ENCODE results near the gene SMDT1. TPM values are rescaled to one million over a fixed set of nuclear protein-coding genes. Genes with fewer than 3 reads are reported as not detected.

Gene SMDT1
- total and polyA plus RNA-seq, 2 experiments from 2014 or later = 4.9 to 97.9 TPM

DNA sequence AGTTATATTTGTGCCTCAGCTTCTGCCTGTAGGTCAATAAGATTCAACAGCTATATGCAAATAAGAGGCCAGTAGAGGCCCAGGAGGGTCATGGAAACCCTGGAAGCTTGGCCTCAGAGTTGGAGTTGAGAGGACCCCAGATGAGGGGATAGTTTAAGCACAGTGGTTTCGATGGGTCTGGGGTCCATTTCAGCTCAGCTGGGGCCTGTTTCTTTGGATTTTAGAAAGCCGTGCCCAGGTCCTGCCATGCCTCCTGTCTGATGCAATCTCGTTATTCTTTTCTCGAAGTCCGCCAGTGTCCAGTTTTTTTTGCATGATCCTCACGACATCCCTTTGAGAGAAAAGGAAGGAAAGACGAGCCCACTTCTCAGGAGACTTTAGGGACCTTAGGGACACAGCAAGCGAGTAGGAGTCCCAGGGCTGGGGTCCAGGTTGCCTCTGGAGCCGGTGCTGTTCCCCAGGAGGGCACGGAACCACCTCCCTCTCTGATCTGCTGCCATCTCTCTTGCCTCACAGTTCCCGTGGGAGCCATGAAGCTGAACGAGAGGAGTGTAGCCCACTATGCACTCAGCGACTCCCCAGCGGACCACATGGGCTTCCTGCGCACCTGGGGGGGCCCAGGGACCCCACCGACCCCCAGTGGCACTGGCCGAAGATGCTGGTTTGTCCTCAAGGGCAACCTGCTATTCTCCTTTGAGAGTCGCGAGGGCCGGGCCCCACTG, 2.6 kb upstream of the SMDT1 start:
- peaks cover 7% of the 10 kb centered on the region for H3F3A ChIP-seq (replicated peaks; ENCODE audit: low read depth)
- peaks cover 3% of the 10 kb centered on the region for H3K36me3 Mint-ChIP-seq (ENCODE audit: low read depth)
- H3K79me2 ChIP-seq (replicated peaks; ENCODE audit: insufficient read depth) = peaks cover 7% of the 10 kb centered on the region; the same call in 1 of the 2 replicates
- no peaks in the 10 kb centered on the region for H4K20me1 ChIP-seq (replicated peaks; ENCODE audit: insufficient read depth)
- no peak overlapping the region for H3K4me2 ChIP-seq
- no peak overlapping the region; the same call in 2 of the 3 replicates for H3K4me3 Mint-ChIP-seq
- no peaks in the 10 kb centered on the region for H3K9me2 ChIP-seq (ENCODE audit: insufficient read depth)
- H3K27me3 Mint-ChIP-seq (ENCODE audit: insufficient read depth, low read depth, poor library complexity) = peaks cover 15% of the 10 kb centered on the region
- H3K27ac Mint-ChIP-seq = no peak overlapping the region
- H2AFZ ChIP-seq = no peak overlapping the region
- DNase-seq (ENCODE audit: low spot score) (no peak), ATAC-seq (no peak)
- TF ChIP-seq, protein P1, sequence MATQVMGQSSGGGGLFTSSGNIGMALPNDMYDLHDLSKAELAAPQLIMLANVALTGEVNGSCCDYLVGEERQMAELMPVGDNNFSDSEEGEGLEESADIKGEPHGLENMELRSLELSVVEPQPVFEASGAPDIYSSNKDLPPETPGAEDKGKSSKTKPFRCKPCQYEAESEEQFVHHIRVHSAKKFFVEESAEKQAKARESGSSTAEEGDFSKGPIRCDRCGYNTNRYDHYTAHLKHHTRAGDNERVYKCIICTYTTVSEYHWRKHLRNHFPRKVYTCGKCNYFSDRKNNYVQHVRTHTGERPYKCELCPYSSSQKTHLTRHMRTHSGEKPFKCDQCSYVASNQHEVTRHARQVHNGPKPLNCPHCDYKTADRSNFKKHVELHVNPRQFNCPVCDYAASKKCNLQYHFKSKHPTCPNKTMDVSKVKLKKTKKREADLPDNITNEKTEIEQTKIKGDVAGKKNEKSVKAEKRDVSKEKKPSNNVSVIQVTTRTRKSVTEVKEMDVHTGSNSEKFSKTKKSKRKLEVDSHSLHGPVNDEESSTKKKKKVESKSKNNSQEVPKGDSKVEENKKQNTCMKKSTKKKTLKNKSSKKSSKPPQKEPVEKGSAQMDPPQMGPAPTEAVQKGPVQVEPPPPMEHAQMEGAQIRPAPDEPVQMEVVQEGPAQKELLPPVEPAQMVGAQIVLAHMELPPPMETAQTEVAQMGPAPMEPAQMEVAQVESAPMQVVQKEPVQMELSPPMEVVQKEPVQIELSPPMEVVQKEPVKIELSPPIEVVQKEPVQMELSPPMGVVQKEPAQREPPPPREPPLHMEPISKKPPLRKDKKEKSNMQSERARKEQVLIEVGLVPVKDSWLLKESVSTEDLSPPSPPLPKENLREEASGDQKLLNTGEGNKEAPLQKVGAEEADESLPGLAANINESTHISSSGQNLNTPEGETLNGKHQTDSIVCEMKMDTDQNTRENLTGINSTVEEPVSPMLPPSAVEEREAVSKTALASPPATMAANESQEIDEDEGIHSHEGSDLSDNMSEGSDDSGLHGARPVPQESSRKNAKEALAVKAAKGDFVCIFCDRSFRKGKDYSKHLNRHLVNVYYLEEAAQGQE (IDR thresholded peaks at IDR 0.05; ENCODE audit: unreplicated experiment) = no peak
- TF ChIP-seq JUNB (IDR thresholded peaks at IDR 0.05; ENCODE audit: unreplicated experiment) (no peak), ZNF114 (CRISPR knock-in tag; IDR thresholded peaks at IDR 0.05) (no peak), EZH2phosphoT487 (IDR thresholded peaks at IDR 0.05; ENCODE audit: unreplicated experiment) (no peak), NANOG (IDR thresholded peaks at IDR 0.05; ENCODE audit: borderline replicate concordance) (no peak), STAT1 (IDR thresholded peaks at IDR 0.05; ENCODE audit: unreplicated experiment) (no peak), CREB1 (CRISPR knock-in tag; IDR thresholded peaks at IDR 0.05; ENCODE audit: low read depth) (no peak), POLR2AphosphoS5 (IDR thresholded peaks at IDR 0.05; ENCODE audit: low read depth) (no peak), ZNF331 (CRISPR knock-in tag; IDR thresholded peaks at IDR 0.05; ENCODE audit: low read depth) (no peak), EZH2 (IDR thresholded peaks at IDR 0.05; ENCODE audit: low read depth, unreplicated experiment) (no peak)
- TF ChIP-seq, protein P2, sequence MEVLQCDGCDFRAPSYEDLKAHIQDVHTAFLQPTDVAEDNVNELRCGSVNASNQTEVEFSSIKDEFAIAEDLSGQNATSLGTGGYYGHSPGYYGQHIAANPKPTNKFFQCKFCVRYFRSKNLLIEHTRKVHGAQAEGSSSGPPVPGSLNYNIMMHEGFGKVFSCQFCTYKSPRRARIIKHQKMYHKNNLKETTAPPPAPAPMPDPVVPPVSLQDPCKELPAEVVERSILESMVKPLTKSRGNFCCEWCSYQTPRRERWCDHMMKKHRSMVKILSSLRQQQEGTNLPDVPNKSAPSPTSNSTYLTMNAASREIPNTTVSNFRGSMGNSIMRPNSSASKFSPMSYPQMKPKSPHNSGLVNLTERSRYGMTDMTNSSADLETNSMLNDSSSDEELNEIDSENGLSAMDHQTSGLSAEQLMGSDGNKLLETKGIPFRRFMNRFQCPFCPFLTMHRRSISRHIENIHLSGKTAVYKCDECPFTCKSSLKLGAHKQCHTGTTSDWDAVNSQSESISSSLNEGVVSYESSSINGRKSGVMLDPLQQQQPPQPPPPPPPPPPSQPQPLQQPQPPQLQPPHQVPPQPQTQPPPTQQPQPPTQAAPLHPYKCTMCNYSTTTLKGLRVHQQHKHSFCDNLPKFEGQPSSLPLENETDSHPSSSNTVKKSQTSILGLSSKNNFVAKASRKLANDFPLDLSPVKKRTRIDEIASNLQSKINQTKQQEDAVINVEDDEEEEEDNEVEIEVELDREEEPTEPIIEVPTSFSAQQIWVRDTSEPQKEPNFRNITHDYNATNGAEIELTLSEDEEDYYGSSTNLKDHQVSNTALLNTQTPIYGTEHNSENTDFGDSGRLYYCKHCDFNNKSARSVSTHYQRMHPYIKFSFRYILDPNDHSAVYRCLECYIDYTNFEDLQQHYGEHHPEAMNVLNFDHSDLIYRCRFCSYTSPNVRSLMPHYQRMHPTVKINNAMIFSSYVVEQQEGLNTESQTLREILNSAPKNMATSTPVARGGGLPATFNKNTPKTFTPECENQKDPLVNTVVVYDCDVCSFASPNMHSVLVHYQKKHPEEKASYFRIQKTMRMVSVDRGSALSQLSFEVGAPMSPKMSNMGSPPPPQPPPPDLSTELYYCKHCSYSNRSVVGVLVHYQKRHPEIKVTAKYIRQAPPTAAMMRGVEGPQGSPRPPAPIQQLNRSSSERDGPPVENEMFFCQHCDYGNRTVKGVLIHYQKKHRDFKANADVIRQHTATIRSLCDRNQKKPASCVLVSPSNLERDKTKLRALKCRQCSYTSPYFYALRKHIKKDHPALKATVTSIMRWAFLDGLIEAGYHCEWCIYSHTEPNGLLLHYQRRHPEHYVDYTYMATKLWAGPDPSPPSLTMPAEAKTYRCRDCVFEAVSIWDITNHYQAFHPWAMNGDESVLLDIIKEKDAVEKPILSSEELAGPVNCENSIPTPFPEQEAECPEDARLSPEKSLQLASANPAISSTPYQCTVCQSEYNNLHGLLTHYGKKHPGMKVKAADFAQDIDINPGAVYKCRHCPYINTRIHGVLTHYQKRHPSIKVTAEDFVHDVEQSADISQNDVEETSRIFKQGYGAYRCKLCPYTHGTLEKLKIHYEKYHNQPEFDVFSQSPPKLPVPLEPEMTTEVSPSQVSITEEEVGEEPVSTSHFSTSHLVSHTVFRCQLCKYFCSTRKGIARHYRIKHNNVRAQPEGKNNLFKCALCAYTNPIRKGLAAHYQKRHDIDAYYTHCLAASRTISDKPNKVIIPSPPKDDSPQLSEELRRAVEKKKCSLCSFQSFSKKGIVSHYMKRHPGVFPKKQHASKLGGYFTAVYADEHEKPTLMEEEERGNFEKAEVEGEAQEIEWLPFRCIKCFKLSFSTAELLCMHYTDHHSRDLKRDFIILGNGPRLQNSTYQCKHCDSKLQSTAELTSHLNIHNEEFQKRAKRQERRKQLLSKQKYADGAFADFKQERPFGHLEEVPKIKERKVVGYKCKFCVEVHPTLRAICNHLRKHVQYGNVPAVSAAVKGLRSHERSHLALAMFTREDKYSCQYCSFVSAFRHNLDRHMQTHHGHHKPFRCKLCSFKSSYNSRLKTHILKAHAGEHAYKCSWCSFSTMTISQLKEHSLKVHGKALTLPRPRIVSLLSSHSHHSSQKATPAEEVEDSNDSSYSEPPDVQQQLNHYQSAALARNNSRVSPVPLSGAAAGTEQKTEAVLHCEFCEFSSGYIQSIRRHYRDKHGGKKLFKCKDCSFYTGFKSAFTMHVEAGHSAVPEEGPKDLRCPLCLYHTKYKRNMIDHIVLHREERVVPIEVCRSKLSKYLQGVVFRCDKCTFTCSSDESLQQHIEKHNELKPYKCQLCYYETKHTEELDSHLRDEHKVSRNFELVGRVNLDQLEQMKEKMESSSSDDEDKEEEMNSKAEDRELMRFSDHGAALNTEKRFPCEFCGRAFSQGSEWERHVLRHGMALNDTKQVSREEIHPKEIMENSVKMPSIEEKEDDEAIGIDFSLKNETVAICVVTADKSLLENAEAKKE (CRISPR knock-in tag; IDR thresholded peaks at IDR 0.05) = no peak
- TF ChIP-seq, protein P3, sequence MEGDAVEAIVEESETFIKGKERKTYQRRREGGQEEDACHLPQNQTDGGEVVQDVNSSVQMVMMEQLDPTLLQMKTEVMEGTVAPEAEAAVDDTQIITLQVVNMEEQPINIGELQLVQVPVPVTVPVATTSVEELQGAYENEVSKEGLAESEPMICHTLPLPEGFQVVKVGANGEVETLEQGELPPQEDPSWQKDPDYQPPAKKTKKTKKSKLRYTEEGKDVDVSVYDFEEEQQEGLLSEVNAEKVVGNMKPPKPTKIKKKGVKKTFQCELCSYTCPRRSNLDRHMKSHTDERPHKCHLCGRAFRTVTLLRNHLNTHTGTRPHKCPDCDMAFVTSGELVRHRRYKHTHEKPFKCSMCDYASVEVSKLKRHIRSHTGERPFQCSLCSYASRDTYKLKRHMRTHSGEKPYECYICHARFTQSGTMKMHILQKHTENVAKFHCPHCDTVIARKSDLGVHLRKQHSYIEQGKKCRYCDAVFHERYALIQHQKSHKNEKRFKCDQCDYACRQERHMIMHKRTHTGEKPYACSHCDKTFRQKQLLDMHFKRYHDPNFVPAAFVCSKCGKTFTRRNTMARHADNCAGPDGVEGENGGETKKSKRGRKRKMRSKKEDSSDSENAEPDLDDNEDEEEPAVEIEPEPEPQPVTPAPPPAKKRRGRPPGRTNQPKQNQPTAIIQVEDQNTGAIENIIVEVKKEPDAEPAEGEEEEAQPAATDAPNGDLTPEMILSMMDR (conservative IDR thresholded peaks at IDR 0.05; ENCODE audit: low read depth in 2 of 2) = no peak
- TF ChIP-seq, protein P4, sequence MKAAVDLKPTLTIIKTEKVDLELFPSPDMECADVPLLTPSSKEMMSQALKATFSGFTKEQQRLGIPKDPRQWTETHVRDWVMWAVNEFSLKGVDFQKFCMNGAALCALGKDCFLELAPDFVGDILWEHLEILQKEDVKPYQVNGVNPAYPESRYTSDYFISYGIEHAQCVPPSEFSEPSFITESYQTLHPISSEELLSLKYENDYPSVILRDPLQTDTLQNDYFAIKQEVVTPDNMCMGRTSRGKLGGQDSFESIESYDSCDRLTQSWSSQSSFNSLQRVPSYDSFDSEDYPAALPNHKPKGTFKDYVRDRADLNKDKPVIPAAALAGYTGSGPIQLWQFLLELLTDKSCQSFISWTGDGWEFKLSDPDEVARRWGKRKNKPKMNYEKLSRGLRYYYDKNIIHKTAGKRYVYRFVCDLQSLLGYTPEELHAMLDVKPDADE (IDR thresholded peaks at IDR 0.05) = no peak
- peaks cover 11% of the 10 kb centered on the region for H3K27me3 ChIP-seq (ENCODE audit: insufficient read depth)
- H3K36me3 ChIP-seq (ENCODE audit: insufficient read depth) = no peaks in the 10 kb centered on the region
- no peaks in the 10 kb centered on the region; the same call in 2 of the 3 replicates for H3K9me3 Mint-ChIP-seq
- no peak overlapping the region for H3K4me3 ChIP-seq
- peaks cover 32% of the 10 kb centered on the region for H3K4me1 Mint-ChIP-seq
- peaks cover 19% of the 10 kb centered on the region; the same call in 1 of the 2 replicates for H3K4me1 ChIP-seq (ENCODE audit: insufficient read depth)
- H3K27ac ChIP-seq (ENCODE audit: low read depth) = no peak overlapping the region

Data from GM23338 (cell line).